HEK293T (cell line): Measurements from ENCODE around the gene PLEK2.

Experiments
- ARNT ChIP-seq: fragments of 450-650 bp; IDR thresholded peaks from 2 replicates; pipeline ENCODE4 v1.6.1; 2017; ENCODE audit warnings: mild to moderate bottlenecking
- CTBP1 ChIP-seq: fragments of 450-650 bp; IDR thresholded peaks from 2 replicates; pipeline ENCODE4 v1.6.1; 2016; ENCODE audit warnings: borderline replicate concordance
- ELF4 ChIP-seq: fragments of 450-650 bp; IDR thresholded peaks from 2 replicates; pipeline ENCODE4 v1.6.1; 2017; ENCODE audit warnings: antibody characterized with exemption
- FOXA1 ChIP-seq: fragments of 450-650 bp; IDR thresholded peaks from 2 replicates; pipeline ENCODE4 v1.6.1; 2016; ENCODE audit warnings: mild to moderate bottlenecking
- L3MBTL2 ChIP-seq: fragments of 450-650 bp; conservative IDR thresholded peaks from 2 replicates; pipeline ENCODE4 v1.6.1; 2016; ENCODE audit warnings: mild to moderate bottlenecking
- NFRKB ChIP-seq: fragments of 450-650 bp; IDR thresholded peaks from 2 replicates; pipeline ENCODE4 v1.6.1; 2016; ENCODE audit warnings: mild to moderate bottlenecking, moderate library complexity
- SP1 ChIP-seq: fragments of 450-650 bp; IDR thresholded peaks from 2 replicates; pipeline ENCODE4 v1.6.1; 2017
- SUZ12 ChIP-seq: fragments of 450-650 bp; IDR thresholded peaks from 2 replicates; pipeline ENCODE4 v1.6.1; 2016; ENCODE audit warnings: mild to moderate bottlenecking
- TARDBP ChIP-seq: fragments of 450-650 bp; IDR thresholded peaks from 2 replicates; pipeline ENCODE4 v1.6.1; 2016
- ZNF384 ChIP-seq: fragments of 450-650 bp; IDR thresholded peaks from 2 replicates; pipeline ENCODE4 v1.6.1; 2016
- TF ChIP-seq, protein P1 (sequence below): fragments of 450-650 bp; IDR thresholded peaks from 2 replicates; pipeline ENCODE4 v1.6.1; 2016

- TF ChIP-seq TARDBP (no peak), FOXA1 (no peak), ARNT (no peak), SP1 (no peak), L3MBTL2 (no peak), NFRKB (no peak), ELF4 (no peak), CTBP1 (no peak), ZNF384 (no peak), SUZ12 (no peak)
- TF ChIP-seq, protein P1, sequence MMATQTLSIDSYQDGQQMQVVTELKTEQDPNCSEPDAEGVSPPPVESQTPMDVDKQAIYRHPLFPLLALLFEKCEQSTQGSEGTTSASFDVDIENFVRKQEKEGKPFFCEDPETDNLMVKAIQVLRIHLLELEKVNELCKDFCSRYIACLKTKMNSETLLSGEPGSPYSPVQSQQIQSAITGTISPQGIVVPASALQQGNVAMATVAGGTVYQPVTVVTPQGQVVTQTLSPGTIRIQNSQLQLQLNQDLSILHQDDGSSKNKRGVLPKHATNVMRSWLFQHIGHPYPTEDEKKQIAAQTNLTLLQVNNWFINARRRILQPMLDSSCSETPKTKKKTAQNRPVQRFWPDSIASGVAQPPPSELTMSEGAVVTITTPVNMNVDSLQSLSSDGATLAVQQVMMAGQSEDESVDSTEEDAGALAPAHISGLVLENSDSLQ: no peak
These were observed 44.8 kb upstream of the PLEK2 start for GRCh38 chr14:67456732-67457131.
